Umbilical cord (tissue), 2 donors: ENCODE measurements around the gene ADSL. TPM values are rescaled to one million over a fixed set of nuclear protein-coding genes. Genes with fewer than 3 reads are reported as not detected.
A peak's percentile ranks its signal among the peaks of the same experiment; 100 is the strongest.
"Not testable (repeated sequence)": the region's sequence is repeated elsewhere in the genome, so short reads cannot be mapped to it uniquely, and the experiment has no call there.

Experiments used
- DNase-seq: peaks from one replicate; pipeline ENCODE4 v3.0.0-alpha.2; 2015; ENCODE audit warnings: low spot score
- total RNA-seq: library from RNA; depleted of rRNA; stranded (reverse); fragments of >200 nt; gene quantifications from one replicate; pipeline ENCODE4 v1.2.3, GENCODE V29; 2014; ENCODE audit warnings: low replicate concordance; ENCODE audit not compliant: insufficient read depth

Gene ADSL
- total RNA-seq, 1 donor from 2014 or later = 123 TPM

DNA sequence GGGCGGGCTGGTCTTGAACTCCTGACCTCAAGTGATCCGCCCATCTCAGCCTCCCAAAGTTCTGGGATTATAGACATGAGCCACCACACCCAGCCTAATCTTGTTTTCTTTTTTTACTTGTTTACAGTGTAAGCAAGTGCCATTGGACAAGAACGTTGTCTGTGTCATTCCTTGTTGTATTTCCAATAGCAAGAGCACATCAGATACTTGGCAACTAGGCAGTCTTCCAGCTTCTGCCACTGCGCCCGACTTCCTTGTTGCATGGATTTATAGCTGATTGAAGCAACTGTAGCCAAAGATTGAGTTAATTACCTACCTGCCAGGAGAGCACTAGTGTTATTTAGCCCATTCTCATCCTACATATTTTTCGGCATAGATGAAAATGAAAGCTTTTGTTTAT is 21.0 kb downstream of the ADSL start:
- DNase-seq = no peak

GRCh38 chr22:40368016-40368415 is 21.7 kb downstream of the ADSL start:
- no peak for DNase-seq

DNA sequence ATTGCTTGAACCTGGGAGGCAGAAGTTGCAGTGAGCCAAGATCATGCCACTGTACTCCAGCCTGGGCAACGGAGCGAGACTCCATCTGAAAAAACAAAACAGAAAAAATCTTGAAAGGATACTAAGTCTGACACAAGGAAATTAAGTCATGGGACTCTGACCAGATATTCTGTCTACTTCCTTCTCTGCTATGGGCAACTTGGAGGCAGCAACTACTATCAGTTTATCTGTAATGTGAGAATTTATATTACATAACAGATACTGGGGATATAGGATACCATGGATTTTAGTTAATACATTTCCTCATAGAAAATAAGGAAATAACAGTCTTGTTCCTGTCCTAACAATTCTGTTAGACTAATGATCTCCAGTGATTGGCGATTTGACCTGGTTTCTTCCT is 22.5 kb downstream of the ADSL start:
- no peak for DNase-seq

GRCh38 chr22:40374567-40374966 is 28.3 kb downstream of the ADSL start:
- DNase-seq = no peak

DNA sequence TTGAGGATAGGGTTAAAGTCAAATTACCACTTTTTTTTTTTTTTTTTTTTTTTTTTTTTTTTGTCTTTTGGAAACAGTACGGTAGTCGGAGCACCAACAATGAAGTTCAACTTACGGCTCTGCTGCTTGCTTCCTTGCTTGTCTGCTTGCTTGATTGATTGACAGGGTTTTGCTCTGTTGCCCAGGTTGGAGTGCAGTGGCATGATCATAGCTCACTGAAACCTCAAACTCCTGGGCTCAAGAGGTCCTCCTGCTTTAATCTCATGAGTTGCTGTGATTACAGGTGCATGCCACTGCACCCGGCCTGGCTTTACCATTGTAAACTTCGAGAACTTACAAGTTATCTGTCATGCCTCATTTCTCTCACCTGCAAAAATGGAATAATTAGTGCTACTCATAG is 29.8 kb downstream of the ADSL start:
- DNase-seq = no peak

DNA sequence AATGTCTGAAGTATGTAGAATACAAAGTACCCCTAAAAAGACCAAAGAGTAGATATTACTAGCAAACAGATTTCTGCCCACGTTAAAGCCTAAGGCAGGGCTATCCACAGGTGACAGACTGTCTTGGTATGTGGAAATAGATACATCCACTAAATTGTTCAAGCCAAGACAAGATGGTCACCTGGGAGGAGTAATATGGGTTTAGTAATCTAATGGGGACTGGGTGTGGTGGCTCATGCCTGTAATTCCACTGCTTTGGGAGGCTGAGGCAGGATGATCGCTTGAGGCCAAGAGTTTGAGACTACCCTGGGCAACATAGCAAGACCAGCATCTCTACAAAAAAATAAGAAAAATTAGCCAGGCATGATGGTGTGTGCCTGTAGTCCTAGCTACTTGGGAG is 31.6 kb downstream of the ADSL start:
- no peak for DNase-seq

GRCh38 chr22:40378448-40378847 is 32.1 kb downstream of the ADSL start:
- not testable (repeated sequence) for DNase-seq

GRCh38 chr22:40381461-40381860 is 35.2 kb downstream of the ADSL start:
- DNase-seq = no peak

GRCh38 chr22:40383905-40384304 is 37.6 kb downstream of the ADSL start:
- no peak for DNase-seq

GRCh38 chr22:40385036-40385782 is 38.9 kb downstream of the ADSL start:
- DNase-seq = no peak

DNA sequence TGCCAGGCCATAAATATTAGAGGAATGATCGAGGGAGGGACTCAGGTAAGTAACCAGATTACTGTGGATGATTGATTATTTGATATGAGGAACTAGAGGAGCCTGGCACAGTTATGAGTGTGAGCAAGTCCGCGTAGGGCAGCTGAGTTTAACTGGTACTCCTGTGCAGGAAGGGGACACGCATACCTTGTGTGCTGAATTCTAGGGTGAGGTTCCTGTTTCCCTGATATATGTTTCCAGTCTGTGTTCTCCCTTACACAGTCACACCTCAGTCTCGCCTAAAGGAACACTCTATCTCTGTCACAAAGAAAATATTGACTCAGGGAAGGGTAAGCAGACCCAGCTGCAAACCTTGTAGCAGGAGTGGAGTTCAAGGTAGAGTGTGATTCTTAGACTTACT is 41.4 kb downstream of the ADSL start:
- no peak for DNase-seq

DNA sequence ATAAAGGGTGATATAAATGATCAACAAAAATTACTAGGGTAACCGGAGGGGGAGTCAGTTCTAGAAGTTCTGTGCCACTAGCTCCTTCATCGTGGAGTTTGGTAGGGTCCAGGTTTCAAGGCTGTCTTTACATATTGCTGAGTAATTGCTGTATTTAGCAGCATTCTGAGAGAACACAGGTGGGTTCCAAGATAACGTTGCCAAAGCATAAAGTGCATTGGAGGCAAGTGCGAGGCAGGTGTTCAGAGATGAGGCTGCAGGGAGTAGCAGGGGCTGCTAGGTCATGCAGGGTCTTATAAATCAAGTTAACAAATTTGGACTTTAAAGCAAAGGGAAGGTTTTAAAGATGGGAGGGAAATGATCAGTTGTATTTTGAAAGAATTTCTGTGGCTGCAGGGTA is 41.9 kb downstream of the ADSL start:
- DNase-seq = no peak

DNA sequence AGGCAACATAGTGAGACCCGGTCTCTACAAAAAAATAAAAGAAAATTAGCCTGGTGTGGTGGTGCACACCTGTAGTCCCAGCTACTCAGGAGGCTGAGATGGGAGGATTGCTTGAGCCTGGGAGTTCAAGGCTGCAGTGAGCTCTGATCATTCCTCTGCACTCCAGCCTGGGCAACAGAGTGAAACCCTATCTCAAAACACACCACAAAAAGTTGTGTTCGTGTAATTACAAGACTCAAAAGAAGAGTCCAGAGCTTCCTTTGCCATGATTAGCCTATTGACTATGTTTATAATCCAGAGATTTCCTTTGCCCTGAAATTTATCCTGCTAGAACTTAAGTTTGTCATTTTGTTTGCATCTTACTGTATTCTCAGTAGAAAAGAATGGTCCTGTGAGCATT is 45.1 kb downstream of the ADSL start:
- no peak for DNase-seq

GRCh38 chr22:40392618-40393017 is 46.3 kb downstream of the ADSL start:
- DNase-seq = no peak

DNA sequence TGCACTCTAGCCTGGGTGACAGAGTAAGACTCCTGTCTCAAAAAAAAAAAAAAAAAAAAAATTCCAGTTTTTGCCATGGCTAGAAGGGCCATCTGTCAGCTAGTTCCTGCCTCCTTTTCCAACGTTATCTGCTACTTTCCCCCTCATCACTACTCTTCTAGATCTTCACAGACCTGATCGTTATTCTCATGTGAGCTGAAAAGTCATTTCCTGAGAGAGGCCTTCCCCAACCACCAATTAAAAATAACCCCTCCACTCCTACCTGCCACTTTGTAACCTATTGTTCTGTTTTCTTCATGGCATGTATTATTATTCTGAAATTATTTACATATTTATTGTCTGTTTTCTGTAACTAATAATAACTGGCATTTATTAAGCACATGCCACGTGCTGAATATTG is 48.3 kb downstream of the ADSL start:
- DNase-seq = no peak

DNA sequence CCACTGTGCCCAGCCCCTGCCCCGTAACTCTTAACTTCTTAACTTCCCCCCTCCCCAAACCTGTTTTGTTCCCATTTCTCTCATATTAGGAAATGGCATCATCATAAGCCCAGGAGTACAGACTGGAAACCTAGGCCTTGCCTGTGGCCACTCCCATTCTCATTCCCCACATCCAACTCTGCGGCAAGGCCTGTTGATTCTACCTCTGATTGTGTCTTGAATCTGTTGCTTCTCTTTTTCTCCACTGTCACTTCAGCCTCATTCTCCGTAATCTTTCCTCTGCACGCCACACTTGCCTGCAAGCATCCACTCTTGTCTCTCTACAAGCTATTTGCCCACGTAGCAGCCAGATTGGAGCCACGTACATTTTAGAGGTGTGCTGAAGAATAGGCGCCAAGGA is 49.3 kb downstream of the ADSL start:
- no peak for DNase-seq

DNA sequence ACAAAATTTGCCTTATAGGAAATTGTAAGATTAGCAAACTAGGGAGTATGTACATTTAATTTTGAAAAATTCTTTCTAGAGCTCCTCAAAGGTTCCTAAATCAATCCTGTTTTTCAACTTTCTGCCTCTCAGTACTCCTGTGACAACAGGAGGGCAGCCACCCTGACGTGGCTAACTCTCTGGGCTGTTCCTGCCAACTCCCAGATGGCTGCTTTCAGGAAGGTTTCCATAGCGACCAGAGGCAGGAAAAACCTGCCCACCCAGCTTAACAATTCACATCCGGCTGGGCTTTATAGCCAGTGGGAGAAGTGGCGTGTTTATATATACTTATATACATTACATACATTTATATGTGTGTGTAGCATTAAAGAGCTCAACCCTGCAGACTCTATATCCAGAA is 50.6 kb downstream of the ADSL start:
- DNase-seq = peak; percentile 91

- no peak for DNase-seq
Measured at GRCh38 chr22:40397396-40397795, 51.1 kb downstream of the ADSL start.

- DNase-seq = no peak
Measured at GRCh38 chr22:40399621-40400020, 53.3 kb downstream of the ADSL start.

DNA sequence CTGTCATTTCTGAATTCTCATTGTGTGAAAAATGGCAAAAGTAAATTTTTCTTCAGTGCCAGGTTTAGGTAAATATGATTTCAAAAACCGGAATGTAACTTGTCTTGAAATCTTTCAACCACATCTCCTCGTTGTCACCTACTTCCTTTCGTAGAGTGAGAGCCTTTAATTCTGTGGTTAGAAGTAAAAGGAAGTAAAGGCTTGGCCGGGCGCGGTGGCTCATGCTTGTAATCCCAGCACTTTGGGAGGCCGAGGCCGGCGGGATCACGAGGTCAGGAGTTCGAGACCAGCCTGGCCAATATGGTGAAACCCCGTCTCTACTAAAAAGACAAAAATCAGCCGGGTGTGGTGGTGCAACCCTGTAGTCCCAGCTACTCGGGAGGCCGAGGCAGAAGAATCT is 53.9 kb downstream of the ADSL start:
- no peak for DNase-seq

DNA sequence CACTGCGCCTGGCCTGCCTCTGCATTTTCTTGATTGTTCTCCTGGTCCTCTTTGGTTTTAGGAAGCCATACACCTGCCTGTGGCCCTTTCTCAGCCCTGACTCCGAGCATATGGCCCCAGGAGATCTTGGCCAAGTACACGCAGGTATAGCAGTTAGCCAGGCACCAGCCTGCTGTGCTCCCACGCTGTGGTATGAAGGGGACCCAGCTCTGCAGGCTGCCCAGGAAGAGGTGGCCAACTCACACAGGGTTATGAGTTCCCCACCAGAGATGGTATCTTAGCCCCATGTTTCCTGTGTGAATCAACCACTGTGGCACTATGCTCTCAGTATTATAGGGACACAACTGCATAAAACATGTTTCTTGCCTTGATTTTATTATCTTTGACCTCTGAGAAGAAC is 55.2 kb downstream of the ADSL start:
- no peak for DNase-seq

- no peak for DNase-seq
Measured at GRCh38 chr22:40401981-40402406, 55.7 kb downstream of the ADSL start.

- DNase-seq = no peak
Measured at GRCh38 chr22:40403141-40403540, 56.8 kb downstream of the ADSL start.

DNA sequence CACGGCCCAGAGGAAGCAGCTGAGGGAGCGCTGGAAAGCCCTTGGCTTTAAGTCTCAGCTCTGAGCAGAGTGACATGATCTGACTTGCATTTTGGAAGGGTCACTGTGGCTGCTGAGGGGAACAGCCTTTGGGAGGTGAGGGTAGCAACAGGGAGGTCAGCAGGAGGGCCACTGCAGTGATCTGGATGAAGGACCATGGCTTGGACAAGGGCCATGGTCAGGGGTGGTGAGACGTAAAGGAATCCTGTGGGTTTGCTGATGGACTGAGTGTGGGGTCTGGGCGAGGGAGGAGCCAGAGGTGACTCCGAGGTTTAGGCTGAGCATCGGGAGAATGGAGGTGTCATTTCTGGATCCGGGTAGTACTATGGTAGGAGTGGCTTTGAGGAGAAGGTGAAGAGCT is 57.4 kb downstream of the ADSL start:
- no peak for DNase-seq
